ACHN (cell line): ENCODE measurements around the gene OVAAL.
A peak's percentile ranks its signal among the peaks of the same experiment; 100 is the strongest.

Experiments
- DNase-seq: peaks from one replicate; pipeline ENCODE4 v3.0.0-alpha.2; 2015
- in situ Hi-C: cut with HindIII; loops from 2 replicates; pipeline ENCODE4 v1.10.0; 2017; ENCODE audit warnings: low sequenced_read_pairs, low pct_ligation_motif_present, low pct_unique_long_range_greater_than_20kb

The OVAAL gene

DNA sequence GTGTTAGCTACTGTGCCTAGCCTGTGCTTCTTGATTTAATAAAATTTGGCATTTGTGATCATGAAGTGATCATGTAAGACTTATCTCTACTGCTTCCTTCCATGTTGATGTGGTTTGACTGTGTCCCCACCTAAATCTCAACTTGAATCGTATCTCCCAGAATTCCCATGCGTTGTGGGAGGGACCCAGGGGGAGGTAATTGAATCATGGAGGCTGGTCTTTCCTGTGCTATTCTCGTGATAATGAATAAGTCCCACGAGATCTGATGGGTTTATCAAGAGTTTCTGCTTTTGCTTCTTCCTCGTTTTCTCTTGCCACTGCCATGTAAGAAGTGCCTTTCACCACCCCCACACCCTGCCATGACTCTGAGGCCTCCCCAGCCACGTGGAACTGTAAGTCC, at the start of gene OVAAL:
TSS of gene OVAAL (plus strand) at position 301 of the 400 bp plus-strand sequence.
- in situ Hi-C loops = no loop called here
- no peak for DNase-seq

DNA sequence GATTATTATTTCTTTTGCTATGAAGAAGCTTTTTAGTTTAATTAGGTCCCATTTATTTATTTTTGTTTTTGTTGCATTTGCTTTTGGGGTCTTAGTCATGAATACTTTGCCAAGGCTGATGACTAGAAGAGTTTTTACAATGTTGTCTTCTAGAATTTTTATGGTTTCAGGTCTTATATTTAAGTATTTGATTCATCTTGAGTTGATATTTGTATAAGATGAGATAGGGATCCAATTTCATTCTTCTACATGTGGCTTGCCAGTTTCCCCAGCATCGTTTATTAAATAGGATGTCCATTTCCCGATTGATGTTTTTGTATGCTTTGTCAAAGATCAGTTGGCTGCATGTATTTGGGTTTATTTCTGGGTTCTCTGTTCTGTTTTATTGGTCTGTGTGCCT, 47.9 kb upstream of the OVAAL start:
- in situ Hi-C loops = no loop called here
- DNase-seq = no peak

DNA sequence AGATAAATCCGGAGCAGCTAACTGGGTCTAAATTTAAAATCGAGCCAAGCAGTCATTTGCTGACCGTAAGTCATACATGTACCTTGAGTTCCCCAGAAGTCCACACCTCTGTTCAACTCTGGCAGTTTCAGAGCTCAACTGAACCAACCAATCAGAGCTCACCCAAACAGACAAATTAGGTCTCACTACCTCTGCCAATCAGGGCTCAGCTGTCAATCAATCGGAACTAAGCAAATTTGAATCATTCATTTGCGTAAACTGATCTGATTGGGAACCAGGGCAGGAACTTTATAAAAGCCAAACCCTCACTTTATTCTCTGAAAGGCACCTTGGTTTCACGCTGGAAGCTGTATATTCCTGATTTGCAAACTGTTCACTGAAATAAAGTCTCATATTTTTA, 45.2 kb upstream of the OVAAL start:
- DNase-seq = no peak
- in situ Hi-C loops = no loop called here

DNA sequence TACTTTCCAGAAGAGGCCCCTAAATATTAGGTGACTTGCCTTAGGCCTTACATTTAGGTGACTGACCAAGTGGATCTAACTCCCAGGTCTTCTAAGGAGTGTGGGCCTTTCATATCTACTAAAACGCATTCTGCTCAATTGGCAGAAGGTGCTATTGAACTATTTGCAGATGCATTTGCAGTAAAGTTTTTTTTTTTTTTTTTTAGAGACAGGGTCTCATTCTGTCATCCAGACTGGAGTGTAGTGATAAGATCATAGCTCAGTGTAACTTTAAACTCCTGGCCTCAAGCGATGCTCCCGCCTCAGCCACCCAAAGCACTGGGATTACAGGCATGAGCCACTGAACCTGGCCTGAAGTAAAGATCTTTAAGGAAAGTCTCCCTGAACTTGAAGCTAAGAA, 43.4 kb upstream of the OVAAL start:
- in situ Hi-C loops = no loop called here
- no peak for DNase-seq

DNA sequence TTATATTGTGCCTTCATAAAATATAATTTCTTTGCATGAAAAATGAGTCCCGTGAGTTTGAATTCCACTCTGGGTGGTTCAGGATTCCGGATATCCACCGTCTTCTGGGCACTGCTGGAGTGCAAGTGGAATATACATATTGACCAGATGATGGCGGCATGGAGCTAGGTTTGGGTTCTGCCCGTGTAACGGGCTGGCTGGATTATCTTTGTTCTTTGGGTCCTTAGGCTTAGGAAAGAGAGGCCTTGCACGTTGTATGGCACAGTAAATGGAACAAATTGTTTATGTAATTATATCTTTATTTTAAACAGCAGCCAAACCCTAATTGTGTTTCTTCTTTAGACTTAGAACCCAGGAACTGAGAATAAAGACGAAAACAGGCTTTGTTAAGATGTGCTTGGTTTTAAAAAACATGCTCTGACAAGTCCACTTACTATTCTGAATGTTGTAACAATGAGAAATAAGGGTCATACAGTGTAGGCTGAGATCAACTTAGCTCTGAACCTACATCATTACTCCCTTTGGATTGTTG, 42.8 kb upstream of the OVAAL start:
- DNase-seq = peak; percentile 88

DNA sequence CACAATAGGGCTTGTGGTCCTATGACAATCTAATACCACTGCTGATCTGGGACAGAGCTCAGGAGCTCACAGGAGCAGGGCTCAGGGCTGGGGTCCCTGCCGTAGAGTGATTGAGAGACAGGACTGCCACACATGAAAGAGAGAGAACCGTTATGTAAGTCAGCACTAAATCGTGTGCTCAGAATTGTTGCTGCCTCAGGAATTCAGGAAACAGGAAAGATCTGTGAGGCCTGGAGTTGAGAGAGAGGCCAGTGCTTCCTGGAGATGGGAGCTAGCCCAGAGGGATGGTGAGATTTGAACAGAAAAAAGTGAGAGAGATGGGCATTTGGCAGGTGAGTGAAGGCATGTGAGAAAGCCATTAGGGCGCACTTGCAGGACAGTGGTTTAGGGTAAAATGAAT, 38.9 kb upstream of the OVAAL start:
- in situ Hi-C loops = no loop called here
- no peak for DNase-seq

More for the DNA sequence above, 42.8 kb upstream of the OVAAL start:
- in situ Hi-C loops = no loop called here

DNA sequence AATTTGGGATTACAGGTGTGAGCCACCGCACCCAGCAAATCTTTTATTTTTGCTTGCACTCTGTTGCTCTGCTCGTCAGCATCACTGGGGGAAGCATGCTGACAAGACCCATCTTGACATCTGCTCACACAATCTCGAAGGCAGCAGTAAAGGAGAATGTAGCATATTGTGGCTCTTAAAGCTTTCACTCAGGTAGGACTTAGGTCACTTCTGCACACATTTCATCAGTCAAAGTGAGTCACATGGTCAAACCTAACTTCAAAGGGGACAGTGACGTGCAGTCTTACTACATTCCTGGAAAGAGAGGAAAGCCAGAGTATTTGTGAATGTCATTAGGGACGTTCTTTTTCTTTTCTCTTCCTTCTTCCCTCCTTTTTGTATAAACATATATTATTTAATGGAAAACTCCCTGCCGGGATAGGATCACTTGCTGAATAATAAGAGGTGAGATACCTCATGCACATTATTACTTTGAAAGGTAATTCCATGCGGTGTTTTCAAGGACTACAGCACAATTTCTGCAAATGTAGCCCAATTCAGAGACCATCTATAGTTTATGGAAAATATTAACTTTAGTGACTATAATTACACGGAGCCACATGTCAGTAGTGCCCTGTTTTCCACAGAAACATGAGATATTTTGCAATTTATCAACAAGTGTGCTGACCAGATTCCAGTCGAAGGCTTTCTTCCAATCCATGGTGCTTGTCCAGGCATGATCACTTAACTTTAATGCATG, 37.1 kb upstream of the OVAAL start:
- in situ Hi-C loops = no loop called here

DNA sequence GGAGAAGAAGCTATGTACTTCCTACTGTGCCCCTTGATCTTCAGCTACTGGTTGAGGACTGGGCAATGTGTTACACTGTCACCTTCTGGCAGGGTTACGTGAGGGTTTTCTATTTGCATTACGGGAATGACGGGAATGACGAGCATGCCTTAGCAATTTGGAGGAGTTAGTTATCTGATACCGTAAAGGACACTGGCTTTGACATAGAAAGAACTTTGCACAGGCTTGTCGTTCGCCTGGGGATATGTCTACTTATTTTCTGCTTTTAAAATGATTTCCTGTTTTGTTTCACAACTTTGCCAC, 36.6 kb upstream of the OVAAL start:
- no peak for DNase-seq
- in situ Hi-C loops = no loop called here

More for the DNA sequence above, 37.1 kb upstream of the OVAAL start:
- DNase-seq = no peak

DNA sequence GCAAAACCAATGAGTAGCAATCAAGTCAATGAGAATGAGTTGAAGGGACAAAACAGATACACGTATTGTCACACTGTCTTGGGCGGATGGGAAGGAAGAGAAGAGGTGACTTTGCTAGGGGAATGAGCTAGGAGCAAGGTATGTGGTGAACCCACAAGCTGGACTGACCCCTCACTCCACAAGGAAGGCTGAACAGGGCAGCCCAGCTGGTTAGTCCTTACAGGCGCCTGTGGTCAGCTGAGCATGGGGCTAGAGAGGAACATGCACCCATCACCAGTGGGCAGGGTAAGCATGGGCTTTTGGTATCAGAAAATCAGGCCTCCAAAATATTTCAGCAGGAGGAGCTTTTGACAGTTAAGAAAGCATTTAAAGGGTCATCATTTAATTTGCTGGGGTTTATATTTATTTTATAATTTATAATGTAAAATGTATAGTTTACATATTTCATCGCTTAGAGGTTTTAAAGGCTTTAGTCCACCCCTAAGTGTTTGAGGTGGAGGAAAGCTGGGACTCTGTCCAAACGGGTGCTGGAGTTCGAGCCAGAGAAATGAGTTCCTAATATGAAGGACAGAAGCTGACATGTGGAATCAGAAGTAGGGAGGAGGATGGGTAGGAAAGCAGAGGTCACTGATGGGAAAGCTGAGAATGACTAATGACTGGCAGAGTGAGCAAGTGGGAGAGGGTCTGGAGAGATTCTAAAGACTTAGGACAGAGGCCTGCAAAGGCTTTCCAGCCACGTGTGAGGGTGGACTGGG, 34.4 kb upstream of the OVAAL start:
- in situ Hi-C loops = no loop called here
- DNase-seq = no peak

DNA sequence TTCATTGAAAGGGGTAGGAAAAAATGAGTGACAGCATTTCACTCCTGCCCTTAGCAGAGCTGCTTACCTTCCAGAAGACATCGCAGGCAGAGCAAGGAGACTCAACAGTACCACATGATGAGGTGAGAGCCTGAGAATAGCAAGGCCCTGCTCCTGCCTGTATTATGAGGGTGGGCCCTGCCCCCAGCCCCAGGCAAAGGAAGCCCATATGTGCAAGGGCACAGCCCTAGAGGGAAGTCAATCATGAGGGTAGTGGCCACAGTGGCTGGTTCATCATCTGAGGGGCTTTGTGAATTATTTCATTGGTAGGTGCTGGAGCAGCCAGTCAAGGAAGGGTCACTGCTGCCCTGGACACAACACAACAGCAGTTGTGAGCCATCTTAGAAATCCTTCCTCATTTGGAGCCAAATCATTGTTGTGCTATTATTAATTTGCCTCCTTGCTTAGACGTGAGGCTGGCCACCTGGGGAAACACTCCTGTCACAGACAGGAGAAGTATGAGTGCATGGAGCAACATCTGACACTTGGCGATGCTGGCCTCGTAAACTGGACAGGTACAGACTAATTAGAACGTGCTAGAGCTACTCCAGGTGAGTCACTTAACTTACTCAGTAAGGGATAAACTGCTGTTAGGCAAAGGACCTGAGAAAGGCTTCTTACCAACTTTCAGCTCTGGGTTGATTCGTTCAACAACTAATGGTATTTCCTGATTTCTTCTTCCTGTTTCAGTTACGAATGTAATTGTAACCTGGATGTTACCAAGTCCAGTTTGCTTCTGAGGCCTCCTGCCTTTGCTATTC, 33.6 kb upstream of the OVAAL start:
- in situ Hi-C loops = loop anchor here (25.0 kb wide), 1 partner anchor 337 kb away; no protein-coding TSS in a partner anchor

DNA sequence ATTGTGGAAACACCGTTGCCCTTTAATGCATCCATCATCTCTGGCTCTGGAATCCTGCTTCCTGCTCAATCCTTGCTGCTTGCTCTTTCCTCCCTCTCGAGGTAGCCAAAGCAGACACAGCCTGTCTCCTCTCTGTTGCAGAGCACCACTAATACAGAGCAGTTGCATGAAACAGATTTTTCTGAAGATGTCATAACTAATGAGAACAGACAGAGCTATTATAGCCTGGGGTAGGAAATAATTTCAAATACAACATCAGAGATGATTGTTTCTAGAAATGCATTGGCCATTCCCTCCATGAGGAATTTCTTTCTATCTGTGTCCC, 33.1 kb upstream of the OVAAL start:
- in situ Hi-C loops = loop anchor here (25.0 kb wide), 1 partner anchor 337 kb away; no protein-coding TSS in a partner anchor
- DNase-seq = no peak

More for the DNA sequence above, 33.6 kb upstream of the OVAAL start:
- no peak for DNase-seq

DNA sequence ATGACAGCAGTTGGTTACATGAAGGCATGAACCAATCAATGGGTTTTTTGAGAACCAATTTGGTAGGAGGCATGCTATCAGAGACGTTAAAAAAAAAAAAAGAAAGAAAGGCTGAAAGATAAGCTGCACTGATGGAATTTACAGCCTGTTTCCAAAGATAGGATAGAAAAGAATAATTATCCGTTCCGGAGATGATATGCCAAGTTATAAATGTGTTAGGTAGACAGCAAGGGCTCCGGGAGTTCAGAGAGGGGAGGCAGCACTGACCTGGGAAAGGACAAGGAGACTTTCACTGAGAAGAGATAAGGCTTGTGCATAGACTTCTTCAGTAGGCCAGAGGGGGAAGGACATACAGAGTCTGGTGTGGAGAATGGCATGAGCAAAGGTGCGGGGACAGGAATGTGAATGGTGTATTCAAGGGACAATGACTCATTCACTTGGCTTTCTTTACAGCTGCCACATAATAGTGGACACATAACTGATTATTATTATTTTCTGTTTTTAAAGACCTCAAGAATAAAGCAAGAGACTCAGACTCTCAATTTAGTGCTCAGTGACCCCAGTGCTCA, 31.6 kb upstream of the OVAAL start:
- DNase-seq = peak; percentile 13
- in situ Hi-C loops = loop anchor here (25.0 kb wide), 1 partner anchor 335 kb away; no protein-coding TSS in a partner anchor

DNA sequence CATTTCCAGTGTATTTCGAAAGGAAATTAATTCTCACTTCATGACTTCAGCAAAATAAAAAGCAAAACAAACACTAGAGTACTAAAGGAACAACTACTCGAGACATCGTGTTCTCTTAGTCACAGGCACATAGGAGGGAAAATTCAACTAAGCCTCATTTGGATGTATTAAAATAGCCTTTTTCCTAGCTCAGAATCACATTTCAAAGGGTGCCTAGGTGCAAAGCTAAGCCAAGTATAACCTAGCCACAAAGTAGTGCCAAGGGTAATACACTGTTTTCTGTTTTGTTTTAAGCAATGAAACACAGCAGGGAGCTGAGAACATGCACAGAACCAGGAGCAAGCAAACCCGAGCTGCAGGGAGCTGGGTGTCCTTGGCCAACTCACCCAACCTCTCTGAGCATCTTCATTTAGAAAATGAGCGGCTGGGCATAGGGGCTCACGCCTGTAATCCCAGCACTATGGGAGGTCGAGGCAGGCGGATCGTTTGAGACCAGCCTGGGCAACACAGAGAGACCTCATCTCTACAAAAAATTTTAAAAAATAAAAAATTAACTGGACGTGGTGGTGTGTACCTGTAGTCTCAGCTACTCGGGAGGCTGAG, 29.8 kb upstream of the OVAAL start:
- DNase-seq = no peak
- in situ Hi-C loops = loop anchor here (25.0 kb wide), 1 partner anchor 333 kb away; no protein-coding TSS in a partner anchor

DNA sequence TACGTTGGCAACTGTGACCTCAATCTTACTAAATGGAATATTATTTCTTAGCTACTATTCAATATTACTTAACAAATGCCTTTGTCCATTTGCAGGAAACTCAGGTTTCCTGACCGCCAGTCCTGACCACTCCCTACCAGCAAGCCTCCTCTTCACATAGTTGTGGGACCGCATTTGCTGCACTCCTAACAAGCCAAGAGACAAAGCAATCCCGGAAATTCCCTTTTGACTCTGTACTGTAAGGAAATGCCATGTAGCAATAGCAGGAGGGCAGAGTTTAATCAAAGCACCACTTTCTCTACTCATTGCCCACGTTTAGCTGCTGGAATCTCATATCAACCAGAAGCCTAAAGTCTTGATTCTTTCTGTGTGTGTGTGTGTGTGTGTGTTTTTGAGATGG, 28.3 kb upstream of the OVAAL start:
- DNase-seq = peak; percentile 25
- in situ Hi-C loops = loop anchor here (25.0 kb wide), 1 partner anchor 332 kb away; no protein-coding TSS in a partner anchor

DNA sequence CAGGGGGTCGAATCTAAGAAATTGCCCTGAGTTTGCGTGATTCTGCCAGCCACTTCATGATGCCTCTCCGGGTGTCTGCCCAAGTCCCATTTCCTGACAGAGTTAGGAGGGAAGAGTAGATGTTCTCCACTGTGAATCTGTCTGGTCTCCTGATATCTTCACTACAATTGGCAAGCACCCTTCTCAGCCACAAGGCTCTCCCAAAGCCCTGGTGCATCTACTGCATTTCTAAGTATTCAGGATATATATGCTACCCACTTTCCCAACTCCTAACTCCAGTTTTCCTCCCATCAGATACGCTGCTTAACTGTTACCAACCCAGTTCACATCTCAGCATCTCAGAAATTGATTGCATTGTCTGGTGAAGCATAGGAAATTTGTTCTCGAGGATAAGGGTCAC, 25.9 kb upstream of the OVAAL start:
- DNase-seq = no peak
- in situ Hi-C loops = loop anchor here (25.0 kb wide), 1 partner anchor 329 kb away; no protein-coding TSS in a partner anchor

DNA sequence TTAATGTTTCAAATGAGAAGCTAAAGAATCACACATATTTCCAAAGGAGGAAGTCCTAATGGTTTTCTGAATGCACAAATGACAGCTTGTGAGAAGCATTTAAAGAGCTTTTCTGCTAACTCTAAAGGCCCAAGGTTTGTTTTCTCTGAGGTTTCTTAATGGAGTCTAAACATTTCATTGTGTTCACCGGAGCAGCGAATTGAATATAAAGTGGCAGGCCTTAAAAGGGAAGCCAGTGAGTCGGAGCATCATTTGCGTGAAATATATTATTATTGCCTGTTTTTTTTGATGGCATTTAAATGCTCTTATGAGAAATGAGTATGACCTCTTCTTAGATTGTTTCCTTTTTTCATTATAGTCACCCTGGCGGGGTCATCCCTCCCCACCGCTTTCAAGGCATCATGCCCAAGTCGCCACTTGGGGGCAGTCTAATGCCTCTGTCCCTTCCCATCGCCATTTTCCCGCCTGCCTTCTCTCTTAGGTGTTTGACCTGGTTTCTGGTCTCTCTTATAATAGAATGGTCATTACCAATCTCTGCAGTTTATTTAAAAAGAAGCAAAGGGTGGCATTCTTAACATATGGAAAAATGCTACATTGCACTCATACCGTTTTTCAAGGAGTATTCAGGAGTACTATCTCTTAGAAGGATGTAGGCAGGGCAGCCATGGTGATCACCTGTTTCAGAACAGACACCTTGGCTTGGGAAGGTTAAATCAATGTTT, 25.3 kb upstream of the OVAAL start:
- in situ Hi-C loops = loop anchor here (25.0 kb wide), 1 partner anchor 329 kb away; no protein-coding TSS in a partner anchor
- DNase-seq = peak; percentile 76

DNA sequence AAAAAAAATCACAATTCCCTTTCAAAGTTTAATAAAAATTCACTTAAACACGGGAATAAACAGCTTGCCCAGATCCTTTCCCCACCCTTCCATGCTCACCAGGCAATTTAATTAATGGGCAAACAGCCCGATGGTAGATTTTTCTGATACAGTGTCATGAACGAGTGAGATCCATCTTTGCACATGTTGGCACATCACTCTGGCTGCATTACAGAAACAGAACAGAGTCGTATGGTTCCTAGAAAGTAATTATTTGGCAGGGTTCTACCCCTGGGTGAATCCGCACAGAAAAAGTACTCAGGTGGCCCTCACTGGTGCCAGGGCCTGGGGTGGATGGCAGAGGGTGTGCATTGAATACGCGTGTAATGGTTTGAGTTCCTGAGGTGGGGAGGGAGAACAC, 24.6 kb upstream of the OVAAL start:
- DNase-seq = no peak
- in situ Hi-C loops = loop anchor here (25.0 kb wide), 1 partner anchor 328 kb away; no protein-coding TSS in a partner anchor
